HG02840 (cell line): ENCODE data around the gene KANSL1.
A peak's percentile ranks its signal among the peaks of the same experiment; 100 is the strongest.
"Not testable (repeated sequence)": the region's sequence is repeated elsewhere in the genome, so short reads cannot be mapped to it uniquely, and the experiment has no call there.

Experiments used
- ATAC-seq: cut with Tn5 transposase; IDR thresholded peaks from one replicate; pipeline ENCODE4 v1.9.1; 2021; ENCODE audit warnings: mild to moderate bottlenecking, moderate library complexity, moderate number of reproducible peaks; ENCODE audit not compliant: unreplicated experiment, low FRiP score

KANSL1 gene

GRCh38 chr17:46193151-46193625 lies at the start of gene KANSL1:
TSS of gene KANSL1 (minus strand) at chr17:46193429. CDS start at chr17:46172143, 21,286 bp downstream.
- ATAC-seq = peak; percentile 64

DNA sequence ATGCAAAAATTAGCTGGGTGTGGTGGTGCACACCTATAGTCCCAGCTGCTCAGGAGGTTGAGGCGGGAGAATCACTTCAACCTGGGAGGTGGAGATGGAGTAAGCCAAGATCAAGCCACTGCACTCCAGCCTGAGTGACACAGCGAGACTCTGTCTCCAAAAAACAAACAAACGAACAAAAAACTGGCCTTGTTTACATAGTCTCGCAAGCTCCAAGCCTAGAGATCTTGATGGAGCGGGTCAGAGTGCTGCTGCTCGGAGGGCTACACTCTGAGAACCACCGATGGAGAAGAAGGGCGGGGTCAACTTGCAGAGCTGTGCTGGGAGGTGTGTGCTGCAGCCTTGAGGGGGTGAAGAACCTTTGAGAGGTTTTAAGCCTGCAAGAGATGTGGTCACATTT lies 38.1 kb upstream of the KANSL1 start:
- not testable (repeated sequence) for ATAC-seq

DNA sequence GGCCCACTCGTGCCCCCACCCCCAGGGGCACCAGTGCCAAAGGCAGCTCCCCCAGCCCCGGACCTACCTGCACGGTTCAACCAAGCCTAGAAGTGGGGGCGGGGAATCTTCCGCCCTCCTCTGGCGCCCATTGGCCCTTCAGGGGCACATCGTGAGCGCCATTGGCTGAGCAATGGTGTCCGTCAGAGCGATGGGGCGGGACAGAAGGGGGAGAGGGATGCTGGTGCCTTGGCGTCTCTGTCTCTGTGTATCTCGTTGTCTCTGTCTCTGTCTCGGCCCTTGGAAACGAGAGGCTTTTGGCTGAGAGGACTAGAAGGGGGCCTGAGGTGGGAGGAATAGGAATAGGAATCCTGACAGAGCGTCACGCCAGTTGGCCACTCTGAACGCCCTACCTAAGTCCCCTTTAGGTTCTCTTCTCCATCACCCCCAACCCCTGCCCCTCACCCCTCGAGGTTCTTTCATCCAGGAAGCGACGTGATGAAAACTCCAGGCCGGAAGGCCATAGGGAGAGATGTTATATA lies 32.1 kb upstream of the KANSL1 start:
- peak; percentile 98 for ATAC-seq

DNA sequence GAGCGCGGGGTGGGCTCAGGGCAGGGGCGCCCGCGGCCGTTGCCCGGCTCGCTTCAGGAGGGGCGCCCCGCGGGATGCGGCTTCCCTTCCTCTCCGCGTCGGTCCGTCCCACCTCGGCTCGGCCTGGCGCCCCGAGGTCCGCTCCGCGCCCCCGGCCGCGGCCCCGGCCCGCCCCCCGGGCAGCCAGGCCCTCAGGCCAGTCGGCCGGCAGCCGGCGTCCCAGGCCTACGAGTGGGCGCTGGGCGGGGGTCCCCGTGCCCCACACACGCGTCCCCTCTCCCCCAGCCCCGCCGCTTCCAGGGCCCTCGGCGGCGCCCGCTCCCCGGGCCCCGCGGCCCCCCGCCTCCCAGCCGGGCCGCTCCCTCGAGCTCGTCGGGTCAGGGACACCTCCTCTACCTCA lies 31.6 kb upstream of the KANSL1 start:
- ATAC-seq = peak; percentile 43

DNA sequence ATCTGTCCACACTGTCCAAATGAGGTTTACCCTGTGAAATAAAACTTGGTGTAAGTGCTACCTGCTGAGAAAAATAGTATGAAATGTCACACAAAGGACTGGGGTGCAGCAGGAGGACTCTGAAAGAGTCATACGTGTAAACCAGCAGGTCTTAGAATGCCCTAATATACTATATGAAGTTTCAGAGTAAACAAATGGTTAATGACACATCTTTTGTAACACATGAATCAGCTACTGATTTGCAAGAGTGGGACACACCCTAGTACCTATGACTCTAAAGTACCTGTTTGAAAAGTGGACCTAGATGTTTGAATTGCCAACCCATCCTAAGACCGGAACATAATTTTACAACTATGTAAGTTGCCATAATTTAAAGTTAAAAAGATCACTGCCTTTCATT lies 29.8 kb upstream of the KANSL1 start:
- not testable (repeated sequence) for ATAC-seq

DNA sequence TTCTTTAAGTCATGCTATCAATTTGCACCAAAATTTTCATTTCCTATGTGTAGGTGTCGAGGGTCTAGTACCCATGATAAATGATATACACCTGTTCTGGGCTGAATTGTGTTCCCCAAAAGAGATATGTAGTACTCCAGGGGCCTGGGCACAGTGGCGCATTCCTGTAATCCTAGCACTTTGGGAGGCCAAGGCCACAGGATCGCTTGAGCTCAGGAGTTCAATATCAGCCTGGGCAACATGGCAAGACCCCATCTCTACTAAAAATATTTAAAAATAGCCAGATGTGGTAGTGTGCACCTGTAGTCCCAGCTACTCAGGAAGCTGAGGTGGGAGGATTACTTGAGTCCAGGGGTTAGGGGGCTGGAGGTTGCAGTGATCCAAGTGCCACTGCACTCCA lies 23.5 kb upstream of the KANSL1 start:
- no peak for ATAC-seq

GRCh38 chr17:46212634-46213435 lies 19.6 kb upstream of the KANSL1 start:
- no peak for ATAC-seq

DNA sequence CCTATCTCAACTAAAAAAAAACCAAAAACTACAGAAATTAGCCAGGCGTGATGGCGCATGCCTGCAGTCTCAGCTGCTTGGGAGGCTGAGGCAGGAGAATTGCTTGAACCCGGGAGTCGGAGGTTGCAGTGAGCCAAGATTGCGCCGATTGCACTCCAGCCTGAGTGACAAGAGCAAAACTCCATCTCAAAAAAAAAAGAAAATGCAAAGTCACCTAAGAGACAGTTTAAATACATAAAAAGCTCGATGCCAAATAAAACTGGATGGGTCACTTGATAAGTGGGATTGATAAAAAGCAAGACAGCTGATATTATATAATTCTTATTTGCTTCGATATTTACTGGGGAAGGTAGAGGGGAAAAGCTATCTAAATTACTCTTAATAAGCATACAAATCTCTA lies 15.8 kb upstream of the KANSL1 start:
- ATAC-seq = no peak

- ATAC-seq = no peak
Observed at GRCh38 chr17:46205975-46206374, 12.7 kb upstream of the KANSL1 start.

- no peak for ATAC-seq
Observed at GRCh38 chr17:46202424-46202823, 9.2 kb upstream of the KANSL1 start.

GRCh38 chr17:46201491-46201890 lies 8.3 kb upstream of the KANSL1 start:
- ATAC-seq = no peak

DNA sequence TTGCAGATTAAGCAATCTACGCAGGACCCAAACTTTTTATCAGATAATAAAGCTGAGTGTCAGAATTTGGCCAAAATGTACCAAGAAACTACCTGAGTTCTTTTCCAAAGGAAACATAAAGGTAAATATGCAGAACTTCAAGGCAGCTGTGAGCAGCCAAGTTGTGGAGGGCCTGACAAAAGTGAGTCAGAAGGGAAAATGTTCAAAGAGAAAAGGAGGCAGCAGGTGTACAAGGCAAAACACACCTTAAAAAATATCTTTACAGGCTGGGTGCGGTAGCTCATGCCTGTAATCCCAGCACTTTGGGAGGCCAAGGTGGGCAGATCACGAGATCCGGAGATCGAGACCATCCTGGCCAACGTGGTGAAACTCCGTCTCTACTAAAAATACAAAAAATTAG lies 7.0 kb upstream of the KANSL1 start:
- no peak for ATAC-seq

DNA sequence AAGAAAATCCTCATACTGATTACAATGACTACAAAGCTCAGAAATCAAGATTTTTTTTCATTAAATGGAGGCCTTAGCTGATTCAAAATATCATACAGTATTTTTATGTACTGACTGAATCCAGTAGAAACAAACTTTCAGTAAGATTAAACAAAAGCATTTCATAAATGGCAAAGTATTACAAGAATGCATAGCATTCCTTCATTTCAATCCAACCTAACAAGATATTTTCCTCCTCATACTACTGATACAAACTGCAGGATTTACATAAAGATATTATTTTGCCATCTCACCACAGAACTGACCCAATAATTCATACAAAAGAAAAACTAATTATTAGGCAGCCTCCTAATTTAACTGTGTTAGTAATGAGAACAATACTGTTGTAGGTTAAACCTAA lies 6.2 kb upstream of the KANSL1 start:
- no peak for ATAC-seq

DNA sequence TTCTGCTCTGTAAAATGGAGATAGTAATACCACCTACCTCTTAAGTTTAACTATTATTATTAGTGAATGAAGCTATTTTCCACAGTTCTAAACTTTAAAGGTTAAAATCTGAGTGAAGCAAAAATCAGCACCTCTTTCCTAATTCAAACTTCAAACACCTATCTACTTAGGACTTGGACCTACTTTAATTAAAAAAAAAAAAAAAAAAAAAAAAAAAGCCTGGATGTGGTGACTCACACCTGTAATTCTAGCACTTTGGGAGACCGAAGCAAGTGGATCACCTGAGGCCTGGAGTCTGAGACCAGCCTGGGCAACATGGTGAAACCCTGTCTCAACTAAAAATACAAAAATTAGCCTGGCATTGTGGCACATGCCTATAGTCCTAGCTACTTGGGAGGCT lies 5.0 kb upstream of the KANSL1 start:
- no peak for ATAC-seq

- ATAC-seq = no peak
Observed at GRCh38 chr17:46197530-46197929, 4.3 kb upstream of the KANSL1 start.

GRCh38 chr17:46195939-46196716 lies 2.9 kb upstream of the KANSL1 start:
- no peak for ATAC-seq

DNA sequence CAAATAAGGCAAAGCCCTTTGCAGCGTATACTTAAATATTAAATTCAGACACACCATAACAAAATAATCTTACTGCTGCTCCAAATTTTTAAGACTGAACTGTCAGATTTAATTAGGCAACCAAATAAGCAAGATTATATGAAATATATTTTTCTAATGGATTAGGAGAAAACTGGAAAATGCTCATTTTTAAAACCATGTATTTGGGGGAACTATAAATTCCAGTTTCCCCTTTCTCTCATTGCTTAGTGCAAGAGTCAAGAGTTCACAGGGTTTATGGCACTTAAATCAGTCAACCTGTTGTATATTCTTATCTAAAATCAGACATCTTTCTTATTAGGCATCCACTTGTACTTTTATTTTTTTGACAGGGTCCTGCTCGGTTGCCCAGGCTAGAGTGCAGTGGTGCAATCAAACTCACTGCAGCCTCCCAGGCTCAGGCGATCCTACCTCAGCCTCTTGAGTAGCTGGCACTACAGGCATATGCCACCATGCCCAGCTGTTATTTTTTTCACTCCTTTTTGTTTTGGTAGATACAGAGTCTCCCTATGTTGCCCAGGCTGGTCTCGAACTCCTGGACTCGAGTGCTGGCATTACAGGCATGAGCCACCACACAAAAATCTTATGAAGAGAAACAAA lies 2.1 kb upstream of the KANSL1 start:
- no peak for ATAC-seq

GRCh38 chr17:46194393-46195216 lies 1.4 kb upstream of the KANSL1 start:
- ATAC-seq = no peak

DNA sequence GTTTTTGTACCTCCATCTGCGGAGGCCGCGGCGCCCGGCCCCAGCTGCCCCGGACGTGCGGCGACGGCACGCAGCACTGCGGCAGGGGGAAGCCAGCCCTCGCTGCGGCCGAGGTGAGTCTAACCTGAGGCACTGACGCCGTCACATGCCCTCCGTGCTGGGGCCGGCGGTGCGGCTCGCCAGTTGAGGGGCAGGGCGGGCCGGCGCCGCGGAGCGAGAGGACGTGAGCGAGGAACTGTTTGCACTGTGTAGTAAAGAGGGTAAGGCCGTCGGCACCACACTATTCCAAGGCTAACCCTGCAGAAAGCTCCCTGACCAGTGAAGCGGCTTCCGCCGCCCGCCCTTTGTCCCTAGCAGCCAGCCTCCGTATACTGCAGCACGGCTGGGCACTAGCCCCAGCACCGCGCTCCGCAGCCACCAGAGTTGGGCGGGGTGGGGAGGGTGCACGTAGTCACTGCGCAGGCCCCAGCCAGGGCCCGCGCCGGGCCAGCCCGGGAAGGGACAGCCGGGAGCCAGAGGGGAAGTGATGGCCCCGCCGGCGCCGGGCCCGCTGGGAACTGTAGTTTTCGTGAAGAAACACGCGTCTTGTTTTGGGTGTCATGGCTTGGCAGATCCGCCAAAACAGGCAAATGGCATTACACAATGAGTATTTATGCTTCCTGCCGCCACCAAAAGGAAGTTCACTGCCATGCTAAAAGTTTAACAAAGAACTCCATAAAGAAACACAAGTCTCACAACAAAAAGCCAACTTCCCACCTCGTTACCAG lies 580 bp upstream of the KANSL1 start:
- peak; percentile 47 for ATAC-seq
